ENCODE results near the gene ITGAV.

ITGAV gene

GRCh38 chr2:186575302-186575701 is 14.6 kb upstream of the ITGAV start:
- DNase-seq (ENCODE audit: low spot score): no peak
- TF ChIP-seq, protein P1, sequence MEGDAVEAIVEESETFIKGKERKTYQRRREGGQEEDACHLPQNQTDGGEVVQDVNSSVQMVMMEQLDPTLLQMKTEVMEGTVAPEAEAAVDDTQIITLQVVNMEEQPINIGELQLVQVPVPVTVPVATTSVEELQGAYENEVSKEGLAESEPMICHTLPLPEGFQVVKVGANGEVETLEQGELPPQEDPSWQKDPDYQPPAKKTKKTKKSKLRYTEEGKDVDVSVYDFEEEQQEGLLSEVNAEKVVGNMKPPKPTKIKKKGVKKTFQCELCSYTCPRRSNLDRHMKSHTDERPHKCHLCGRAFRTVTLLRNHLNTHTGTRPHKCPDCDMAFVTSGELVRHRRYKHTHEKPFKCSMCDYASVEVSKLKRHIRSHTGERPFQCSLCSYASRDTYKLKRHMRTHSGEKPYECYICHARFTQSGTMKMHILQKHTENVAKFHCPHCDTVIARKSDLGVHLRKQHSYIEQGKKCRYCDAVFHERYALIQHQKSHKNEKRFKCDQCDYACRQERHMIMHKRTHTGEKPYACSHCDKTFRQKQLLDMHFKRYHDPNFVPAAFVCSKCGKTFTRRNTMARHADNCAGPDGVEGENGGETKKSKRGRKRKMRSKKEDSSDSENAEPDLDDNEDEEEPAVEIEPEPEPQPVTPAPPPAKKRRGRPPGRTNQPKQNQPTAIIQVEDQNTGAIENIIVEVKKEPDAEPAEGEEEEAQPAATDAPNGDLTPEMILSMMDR (IDR thresholded peaks at IDR 0.05; ENCODE audit: extremely low read depth, missing control alignments): no peak

GRCh38 chr2:186575856-186576255 is 14.0 kb upstream of the ITGAV start:
- DNase-seq (ENCODE audit: low spot score): no peak

DNA sequence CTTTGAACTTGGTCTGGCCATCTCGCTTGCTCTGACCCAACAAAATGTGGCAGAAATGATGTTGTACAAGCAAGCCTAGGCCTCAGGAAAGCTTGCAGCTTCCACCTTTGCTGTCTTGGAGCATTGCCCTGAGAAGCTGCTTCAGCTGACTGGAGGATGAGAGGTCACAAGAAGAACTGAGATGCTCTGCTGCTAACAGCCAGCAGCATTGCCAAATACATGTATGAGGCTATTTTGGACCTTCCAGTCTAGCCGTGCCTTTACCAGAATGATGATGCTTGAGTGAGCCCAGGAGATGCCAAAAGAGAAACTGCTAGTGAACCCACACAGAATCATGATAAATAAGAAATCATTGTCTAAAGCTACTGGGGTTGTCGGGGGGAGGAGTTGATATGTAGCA is 13.2 kb upstream of the ITGAV start:
- no peak for DNase-seq (ENCODE audit: low spot score)
- TF ChIP-seq, protein P1 (IDR thresholded peaks at IDR 0.05; ENCODE audit: extremely low read depth, missing control alignments): no peak

More at GRCh38 chr2:186575856-186576255, 14.0 kb upstream of the ITGAV start:
- TF ChIP-seq, protein P1 (IDR thresholded peaks at IDR 0.05; ENCODE audit: extremely low read depth, missing control alignments): no peak

- DNase-seq (ENCODE audit: low spot score): no peak
- TF ChIP-seq, protein P1 (IDR thresholded peaks at IDR 0.05; ENCODE audit: extremely low read depth, missing control alignments): no peak
Measured at GRCh38 chr2:186582698-186583097, 7.2 kb upstream of the ITGAV start.

DNA sequence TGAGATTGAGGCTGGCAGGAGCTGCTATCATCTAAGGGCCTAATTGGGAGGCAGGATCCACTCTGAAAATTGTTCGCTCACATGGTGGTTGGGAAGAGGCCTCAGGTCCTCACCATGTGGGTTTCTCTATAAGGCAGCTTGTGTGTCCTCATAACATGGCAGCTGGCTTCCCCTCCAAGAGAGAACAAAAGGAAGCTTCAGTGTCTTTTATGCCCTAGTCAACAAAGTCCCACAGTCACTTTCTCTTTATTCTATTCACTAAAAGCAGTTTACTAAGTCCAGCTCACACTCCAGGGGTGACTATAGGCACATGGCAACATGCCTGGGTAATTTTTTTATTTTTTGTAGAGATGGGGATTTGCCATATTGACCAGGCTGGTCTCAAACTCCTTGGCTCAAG is 5.8 kb upstream of the ITGAV start:
- DNase-seq (ENCODE audit: low spot score): no peak
- TF ChIP-seq, protein P1 (IDR thresholded peaks at IDR 0.05; ENCODE audit: extremely low read depth, missing control alignments): no peak

DNA sequence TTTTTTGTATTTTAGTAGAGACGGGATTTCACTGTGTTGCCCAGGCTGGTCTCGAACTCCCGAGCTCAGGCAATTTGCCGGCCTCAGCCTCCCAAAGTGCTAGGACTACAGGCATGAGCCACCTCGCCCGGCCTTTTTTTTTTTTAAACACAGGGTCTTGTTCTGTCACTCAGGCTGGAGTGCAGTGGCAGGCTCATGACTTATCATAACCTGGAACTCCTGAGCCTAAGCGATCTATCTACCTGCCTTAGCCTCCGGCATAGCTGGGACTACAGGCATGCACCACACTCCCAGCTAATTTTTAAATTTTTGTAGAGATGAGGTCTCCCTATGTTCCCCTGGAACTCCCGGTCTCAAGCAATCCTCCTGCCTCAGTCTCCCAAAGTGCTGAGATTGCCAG is 1.4 kb upstream of the ITGAV start:
- no peak for DNase-seq (ENCODE audit: low spot score)
- TF ChIP-seq, protein P1 (IDR thresholded peaks at IDR 0.05; ENCODE audit: extremely low read depth, missing control alignments): no peak

GRCh38 chr2:186588940-186589611 is 780 bp upstream of the ITGAV start:
- TF ChIP-seq, protein P1 (IDR thresholded peaks at IDR 0.05; ENCODE audit: extremely low read depth, missing control alignments): no peak
- DNase-seq (ENCODE audit: low spot score): no peak

All from GM20000 (cell line).